GM18511 (cell line): ENCODE results near the gene FOXI1.
"Not testable (repeated sequence)": the region's sequence is repeated elsewhere in the genome, so short reads cannot be mapped to it uniquely, and the experiment has no call there.

Experiments used
- ATAC-seq: cut with Tn5 transposase; IDR thresholded peaks from one replicate; pipeline ENCODE4 v1.9.1; 2021; ENCODE audit warnings: mild to moderate bottlenecking, moderate library complexity; ENCODE audit not compliant: unreplicated experiment

The FOXI1 gene

DNA sequence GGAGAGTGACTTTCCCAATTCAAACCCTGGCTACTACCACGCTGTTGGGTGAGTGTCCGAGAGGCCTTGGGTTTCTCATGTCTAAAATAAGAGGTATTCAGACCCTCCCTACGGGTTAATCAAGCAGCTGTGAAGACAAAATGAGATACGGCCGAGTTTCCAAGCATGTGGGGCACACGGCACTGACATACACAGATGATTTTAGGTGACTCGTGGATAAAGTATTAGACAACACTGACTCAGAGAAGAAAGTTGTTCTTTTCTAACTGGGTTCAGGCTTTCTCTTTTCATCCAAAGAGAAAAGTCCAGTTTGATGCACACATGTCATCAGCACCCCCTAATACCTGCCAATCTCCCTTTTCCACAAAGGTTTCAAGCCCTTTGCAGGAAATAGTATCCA, 15.6 kb downstream of the FOXI1 start:
- no peak for ATAC-seq

DNA sequence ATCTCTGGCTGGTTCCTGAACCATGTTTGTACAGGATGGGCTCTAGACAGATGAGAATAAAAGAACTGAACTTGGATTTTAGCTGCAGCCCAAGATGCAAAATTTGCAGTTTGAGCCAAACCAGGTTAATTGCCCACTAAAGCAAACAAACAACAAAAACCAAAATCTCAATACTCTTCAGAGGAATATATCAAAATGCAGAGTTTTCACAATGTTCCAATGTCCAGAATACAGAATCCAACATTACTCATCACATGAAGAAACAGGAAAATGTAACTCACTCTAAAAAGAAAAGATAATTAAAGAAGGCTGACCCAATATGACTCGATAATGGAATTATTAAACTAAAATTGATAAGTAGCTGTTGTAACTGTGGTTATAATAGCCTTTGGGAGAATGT, 20.4 kb downstream of the FOXI1 start:
- ATAC-seq, result no peak

DNA sequence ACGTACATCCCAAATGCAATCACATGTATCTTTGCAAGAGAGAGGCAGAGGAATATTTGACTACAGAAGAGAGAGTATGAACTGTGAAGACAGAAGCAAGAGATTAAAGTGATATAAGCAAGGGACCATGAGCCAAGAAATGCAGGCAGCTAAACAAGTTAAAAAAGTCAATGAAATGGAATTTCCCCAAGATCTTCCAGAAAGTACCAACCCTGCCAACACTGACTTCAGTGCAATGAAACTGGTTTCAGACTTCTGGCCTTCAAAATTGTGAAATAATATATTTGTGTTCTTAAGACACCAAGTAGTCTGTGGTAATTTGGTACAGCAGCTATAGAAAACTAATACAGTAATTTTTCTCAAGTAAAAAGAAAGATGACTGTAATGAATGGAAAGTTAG, 20.9 kb downstream of the FOXI1 start:
- ATAC-seq, result no peak

DNA sequence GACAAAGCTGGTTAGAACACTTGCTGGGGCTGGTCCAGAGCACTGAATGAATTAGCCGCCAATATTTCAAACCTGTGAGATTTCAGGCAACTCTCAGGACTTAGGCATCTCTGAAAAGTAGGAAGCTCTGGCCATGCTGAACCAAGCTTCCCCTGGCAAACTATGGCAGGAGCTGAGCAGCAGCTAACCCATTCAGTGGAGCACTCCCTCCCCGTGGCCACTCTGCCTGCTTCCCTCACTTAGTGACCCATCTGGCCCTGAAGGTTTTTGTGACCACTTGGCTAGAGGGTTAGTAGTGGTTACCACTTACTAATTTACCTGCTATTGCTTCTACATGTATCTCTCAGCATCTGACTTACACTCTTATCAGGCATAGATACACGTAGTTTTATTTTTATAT, 25.5 kb downstream of the FOXI1 start:
- no peak for ATAC-seq

DNA sequence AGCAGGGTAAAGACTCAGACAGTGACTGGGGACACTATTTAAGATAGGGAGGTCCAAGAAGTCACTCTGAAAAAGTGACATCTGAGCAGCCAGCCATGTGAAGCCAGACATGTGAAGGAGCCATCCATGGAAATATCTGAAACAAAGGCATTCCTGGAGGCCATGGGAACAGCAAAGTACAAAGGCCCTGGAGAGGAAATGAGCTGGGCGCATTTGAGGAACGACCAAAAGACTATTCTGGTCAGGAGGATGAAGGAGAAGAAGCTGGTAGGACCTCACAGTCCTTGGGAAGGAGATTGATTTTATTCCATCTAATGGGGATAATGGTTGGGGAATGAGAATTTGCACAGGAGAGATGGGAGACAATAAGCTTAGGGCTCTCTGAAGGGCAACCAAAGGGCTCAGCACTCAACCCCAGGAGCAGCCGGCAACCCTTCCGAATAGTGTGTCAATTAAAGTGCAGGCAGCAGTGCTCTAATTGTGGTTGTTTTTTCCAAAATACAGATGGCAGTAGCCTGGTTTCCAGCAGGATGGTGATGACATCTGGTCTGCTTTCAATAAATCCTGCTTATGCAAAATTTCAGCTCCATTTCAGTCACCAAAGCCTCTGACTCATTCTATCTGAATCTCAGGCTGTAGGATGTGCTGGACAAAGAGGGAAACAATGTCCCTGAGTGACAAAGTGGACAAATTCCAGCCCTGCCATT, 26.7 kb downstream of the FOXI1 start:
- no peak for ATAC-seq

DNA sequence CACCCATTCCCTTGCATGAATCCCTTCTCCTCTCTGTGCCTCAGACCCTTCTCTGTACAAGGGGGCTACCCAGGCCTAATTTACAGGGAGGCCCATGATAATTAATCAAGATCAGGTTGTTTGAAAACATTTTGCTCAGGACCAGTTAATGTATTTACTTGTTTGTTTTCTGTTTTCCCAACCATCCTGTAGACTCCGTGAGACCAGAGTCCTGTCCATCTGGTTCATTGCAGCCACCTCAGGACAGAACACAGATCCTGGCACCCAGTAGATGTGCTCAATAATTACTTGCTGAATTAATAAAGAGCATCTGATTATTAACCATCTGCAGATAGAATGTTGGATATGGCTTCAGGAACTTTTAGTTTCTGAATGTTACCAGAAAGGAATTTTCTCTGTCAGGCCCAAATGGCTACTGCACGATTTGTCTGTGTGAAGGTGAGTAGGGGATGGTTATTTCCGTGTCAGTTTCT, 27.3 kb downstream of the FOXI1 start:
- ATAC-seq, result no peak

DNA sequence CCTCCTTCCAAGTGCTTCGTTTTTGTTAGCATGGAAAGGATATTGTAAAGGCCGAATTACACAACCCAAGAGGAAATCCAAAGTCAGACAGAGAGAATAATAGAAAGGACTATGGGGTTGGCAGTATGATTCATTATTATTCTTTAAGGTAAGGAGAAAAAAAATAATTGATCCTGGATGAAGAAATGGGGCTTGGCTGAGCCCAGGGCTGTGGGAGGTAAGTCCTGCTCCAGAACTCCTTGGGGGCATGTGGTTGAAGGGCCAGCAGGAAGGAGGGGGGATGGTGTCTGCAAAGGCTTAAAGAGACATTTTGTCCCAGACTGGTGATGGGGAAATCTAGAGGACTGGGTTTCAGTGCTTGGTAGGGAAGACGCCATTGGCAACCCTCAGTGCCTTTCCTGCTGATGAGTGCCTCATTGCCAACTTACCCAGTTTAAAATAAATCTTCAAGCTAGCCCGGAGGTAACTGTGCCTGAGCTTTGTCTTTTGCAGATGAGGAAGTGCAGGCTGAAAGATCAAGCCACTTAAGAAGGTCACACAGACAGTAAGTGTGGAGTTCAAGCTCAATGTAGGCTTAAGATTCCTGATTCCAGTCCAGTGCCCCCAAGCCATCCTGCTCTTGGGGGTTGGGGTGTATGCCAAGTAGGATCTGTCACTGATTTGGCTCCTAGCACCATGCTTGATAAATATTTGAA, 30.2 kb downstream of the FOXI1 start:
- no peak for ATAC-seq

DNA sequence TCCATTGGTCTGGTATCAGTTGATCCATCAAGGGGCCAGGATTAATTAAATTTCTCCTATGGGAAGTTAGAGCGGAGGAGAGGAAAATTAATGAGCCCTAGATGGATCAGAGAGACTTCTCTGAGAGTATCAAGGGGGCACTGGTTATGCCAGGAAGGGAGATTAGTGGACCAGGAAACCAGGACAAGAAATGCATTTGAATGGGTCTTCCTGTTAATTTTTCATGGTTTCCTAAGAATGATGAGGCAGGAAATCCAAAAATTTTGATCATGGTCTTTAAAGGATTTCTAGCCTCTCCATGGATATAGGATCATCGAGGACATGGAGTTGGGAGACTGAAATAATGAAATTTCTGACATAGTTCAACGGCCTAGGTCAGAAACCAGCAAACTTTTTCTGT, 30.8 kb downstream of the FOXI1 start:
- ATAC-seq, result no peak

DNA sequence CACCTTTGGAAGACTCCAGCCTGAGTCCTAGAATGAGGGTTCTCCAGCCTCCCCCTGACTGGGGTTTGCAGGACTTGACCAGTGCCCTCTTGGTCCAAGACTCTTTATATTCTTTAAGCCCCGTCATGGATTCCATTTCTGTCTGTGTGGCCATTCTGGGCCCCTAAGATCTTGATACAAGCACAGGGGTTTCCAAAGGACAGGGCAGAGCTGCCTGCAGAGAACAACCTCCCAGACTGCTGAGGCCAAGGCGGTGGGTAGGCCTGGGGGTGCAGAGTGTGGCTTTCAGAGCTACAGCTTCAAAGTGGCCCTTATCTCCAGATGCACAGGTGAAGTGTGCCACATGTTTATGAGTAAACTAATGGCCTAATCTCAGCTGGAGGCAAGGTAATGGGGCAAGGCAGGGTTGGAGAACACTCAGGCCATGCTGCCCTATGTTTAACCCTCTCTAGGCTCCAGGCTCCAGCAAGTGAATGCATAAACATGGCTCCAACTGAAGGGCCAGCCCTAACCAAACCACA, 32.1 kb downstream of the FOXI1 start:
- ATAC-seq, result no peak

DNA sequence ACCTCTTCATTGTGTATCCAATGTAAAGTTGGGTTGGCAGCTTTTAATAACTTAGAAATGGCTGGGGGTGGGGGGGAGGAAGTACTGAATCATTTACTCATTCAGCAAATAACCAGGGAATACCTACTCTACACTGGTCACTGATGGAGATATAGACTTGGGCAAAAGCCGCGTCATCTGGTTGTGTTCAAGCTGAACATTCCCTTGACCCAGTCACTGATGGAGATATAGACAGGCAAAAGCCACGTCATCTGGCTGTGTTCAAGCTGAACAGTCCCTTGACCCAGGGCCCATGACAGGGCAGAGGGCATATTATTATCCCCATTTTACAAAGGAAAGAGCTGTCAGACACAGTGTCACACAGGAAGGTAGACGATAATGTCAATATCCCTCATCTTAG, 32.6 kb downstream of the FOXI1 start:
- ATAC-seq, result no peak

DNA sequence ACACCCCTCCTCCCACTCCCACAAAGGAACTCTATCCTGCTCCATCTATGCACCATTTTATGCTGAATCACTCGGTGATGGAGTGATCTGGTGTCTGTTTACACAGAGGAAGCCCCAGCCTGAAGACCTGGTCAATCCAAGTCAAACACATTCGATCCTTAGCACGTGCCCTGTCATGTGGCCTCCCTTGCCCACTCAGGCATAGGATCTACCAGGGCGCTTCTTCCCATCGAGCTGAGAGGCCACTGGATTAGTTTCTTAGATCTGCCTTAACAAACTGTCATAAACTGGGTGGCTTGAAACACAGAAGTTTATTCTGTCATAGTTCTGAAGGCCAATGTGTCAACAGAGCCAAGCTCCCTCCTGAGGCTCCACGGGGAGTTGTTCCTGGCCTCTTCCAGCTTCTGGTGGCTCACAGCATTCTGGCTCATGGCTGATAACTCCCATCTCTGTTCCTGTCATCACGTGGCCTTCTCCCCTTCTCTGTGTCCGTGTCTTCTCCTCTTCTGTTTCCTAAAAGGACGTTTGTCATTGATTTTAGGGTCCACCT, 34.2 kb downstream of the FOXI1 start:
- ATAC-seq, result no peak

DNA sequence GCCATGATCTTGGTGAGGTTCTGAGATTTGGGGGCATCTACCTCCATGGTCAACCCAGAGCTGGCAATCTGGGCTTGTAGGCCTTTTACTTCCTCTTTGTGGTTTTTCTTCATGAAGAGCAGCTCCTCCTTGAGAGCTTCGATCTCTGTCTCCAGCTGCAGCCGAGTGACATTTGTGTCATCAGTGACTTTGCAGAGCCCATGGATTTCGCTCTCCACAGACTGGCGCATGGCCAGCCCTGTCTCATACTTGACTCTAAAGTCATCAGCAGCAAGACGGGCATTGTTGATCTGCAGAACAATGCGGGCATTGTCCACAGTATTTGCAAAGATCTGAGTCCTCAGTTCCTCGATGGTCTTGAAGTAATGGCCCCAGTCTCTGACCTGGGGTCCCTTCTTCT, 35.5 kb downstream of the FOXI1 start:
- not testable (repeated sequence) for ATAC-seq

DNA sequence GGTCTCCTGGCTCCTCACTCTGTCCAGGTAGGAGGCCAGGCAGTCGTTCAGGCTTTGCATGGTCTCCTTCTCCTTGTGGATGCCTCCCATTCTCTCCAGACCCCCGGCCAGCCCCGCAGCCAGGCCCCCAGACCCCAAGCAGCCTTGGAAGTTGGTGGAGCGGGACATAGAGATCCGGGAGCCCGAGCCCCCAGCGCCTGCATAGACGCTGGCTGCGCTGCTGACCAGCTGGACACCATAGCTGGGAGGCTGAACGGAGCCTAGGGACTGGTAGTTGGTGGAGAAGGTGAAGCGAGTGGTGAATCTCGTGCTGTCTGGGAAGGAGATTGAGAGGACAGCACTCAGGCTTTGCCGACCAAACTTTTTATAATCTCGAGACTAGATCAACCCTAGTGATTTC, 35.9 kb downstream of the FOXI1 start:
- no peak for ATAC-seq

DNA sequence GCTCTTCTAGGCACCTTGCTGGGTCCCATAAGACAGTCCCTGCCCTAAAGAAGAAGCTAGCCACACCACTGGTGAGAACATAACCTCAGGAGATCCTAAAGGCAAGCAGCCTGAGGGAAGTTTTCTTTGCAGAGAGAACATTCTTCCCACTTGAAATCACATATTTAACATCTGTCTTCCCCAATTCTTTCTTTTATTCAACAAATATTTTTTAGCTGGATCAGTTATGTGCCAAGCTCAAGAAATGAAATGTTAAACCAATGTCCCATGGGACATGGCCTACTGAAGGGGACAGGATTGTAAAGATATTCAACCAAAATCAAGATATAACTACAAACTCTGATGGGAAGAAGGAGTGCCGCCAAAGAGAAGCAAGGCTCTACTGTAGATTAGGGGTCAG, 36.5 kb downstream of the FOXI1 start:
- ATAC-seq, result no peak

DNA sequence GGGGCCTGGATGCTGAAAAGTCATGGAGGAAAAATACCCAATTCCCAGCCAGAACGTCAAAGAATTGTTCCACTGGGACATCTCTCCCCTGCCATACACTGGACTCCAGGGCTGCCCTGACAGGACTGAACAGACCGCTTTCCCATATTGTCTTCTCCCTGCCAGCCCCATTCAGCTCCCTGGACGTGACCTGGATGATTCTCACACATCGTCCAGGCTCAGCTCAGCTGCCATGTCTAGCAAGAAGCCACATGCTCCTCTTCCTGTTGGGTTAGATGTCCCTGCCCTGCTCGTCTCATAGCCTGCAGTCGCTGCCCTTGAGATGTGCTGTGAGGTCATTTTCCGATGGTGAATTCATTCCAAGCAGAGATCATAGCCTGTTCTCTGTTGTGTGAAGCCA, 37.4 kb downstream of the FOXI1 start:
- ATAC-seq, result no peak

DNA sequence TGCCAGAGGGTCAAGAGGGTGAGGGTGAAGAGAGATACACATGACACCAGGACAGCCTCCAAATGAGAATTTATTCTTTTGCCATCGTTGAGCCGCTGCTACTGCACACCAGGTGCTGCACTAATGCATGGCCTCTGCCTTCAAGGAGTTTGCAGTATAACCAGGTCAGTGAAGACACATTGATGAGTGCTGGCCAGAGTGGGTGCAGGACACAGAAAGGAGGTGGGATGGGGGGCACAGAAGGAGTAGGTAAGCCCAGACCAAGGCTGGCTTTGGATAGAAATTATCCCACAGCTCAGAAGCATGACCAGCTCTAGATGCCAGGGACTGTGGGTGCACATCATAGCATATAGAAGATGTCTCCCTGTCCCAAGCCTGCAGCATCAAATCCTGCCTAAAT, 38.0 kb downstream of the FOXI1 start:
- no peak for ATAC-seq

DNA sequence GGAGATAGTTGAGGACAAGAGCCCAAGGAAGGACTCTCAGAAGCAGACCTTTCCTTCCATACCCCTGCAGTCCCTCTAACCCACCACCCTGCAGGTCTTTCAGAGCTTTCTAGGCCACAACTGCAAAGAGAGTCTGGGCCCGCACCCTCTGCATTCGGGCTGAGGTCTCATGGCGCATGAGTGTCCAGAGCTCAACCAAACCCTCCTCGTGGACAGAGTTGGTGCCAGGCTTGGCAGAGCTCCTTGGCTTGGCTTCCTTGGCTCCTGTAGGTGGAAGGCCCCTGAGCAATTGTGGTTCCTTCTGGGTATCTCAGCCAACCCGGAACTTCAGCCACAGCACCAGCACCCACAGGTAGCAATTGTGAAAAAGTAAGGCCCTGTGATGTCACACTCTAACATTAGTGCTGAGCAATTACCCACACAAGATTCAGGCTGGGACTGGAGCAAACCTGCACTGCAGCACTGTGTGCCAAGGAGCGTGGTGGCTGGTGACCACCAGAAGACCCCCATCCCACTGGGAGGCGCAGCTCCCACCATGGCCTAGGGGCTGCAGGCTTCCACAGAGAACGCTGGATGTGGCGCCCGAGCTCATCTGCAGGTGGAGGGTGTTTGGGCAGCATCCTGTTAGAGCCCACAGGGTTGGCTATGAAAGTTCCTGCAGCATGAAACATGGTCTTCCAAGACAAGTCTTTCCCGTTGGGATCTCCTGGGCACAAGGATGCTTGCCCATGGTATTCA, 38.8 kb downstream of the FOXI1 start:
- ATAC-seq, result no peak

DNA sequence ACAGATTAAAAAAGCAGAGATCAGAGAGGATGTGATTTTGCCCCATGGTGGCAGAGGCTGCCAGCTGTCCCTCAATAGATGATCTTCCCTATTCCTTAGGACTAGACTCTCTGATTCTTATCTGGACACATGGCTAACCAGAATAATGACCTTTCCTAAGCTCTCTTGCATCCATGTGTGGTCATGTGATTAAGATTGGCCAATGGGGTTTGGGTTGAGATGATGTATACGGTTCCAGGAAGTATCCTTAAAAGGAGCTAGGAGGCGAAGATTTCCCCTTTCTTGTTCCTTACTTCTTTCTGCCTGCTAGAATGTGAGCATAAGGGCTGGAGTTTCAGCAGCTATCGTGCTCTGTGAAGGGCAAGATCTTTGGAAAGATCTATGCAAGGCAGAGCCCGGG, 39.8 kb downstream of the FOXI1 start:
- no peak for ATAC-seq

DNA sequence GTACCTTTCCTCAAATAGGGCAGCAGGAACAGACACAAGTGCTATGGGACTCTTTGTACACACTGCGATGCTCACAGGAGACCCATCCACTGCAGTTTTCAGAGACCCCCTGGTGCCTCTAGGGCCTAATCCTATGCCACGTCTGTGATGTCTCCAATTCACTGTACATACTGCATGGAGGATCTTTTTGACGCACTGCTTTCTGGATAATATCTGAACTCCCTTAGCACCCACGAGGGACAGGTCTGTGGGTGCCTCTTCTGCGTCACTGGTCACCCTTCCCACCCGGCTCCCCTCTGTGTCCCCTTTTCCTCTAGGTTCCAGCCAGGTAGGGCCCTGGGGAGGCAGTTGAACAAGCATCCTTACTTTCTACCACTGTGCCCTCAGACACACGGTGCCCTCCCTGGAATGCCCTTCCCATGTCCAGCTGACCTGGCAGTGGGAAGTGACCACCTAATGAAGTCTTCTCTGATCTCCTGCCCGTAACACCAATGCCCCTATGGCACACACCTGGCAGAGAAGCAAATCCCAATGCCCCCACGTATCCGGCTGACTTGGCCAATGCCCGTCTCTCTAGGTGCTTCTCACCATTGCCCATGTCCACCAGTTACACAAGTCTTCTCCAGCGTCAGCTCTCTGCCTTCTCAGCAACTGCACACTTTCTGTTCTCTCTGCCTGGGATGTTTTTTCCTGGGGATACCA, 41.5 kb downstream of the FOXI1 start:
- ATAC-seq, result no peak

DNA sequence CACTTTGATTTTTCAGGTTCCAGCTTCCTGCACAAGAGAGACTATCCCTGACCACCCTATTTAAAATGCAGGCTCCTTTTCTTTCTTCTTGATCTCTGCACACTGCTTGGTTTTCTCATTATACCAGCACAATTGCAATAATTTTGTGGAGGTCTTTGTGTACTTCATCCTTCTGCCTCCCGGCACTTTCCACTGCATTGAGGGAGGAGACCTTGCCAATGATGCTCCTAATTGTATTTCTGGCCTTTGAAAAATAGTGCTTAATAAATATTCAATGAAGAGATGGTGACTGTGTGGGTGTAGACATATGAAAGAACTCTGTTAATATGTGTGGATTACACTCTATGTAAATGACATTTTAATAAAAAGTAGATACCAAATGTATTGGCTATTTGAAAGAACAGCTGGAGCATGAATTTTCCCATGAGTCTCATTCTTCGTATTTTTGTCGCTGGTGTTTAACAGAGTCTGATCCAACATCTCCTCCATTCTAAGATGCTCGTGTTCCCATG, 42.1 kb downstream of the FOXI1 start:
- no peak for ATAC-seq
